Loucy (cell line): ENCODE results near the gene HOXA1.

Experiments
- CTCF ChIP-seq: fragments of 200-600 bp; sonication (generic); conservative IDR thresholded peaks from 2 replicates; pipeline ENCODE4 v1.5.1; 2014; ENCODE audit warnings: mild to moderate bottlenecking, antibody characterized with exemption, low read length
- EZH2phosphoT487 ChIP-seq: fragments of 200-600 bp; IDR thresholded peaks from 2 replicates; pipeline ENCODE4 v1.6.1; 2018; ENCODE audit warnings: antibody characterized with exemption, mild to moderate bottlenecking, moderate library complexity, borderline replicate concordance

DNA sequence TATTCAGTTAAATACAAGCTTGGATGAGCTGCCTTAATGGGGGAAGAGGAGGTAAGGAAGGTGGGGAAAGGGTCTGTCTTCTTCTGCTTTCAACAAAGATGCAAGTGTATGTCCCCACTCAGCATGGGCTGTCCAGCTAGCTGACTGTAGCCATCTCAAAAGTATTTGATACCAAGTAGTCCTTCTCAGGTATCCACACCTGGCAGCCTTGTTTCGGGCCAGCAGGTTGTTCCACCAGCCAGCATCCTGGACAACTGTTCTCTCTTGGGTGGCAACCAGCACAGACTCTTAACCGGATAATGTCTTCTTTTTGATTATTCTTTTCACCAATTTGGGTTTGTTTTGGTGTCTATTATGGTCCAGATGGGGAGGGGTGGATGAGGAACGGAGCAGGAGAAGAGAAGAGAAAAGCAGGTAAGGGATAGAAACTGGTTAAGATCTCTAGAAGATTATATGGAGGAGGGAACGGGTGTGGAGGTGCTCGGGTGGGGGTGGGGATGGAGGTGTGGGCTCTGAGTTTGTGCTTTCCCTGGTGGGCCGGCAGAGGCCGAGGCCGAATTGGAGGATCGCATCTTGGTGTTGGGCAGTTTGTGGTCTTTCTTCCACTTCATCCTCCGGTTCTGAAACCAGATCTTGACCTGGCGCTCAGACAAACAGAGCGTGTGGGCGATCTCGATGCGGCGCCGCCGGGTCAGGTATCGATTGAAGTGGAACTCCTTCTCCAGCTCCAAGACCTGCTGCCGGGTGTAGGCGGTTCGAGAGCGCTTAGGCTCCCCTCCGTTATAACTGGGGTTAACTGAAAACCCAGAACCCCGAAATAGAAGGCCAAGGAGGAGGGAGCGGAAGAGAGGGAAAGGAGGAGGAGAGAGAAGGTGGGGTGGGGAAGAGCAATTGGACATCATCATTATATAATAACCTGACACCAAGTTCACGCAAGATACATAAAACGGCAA lies 33.3 kb upstream of the HOXA1 start:
- TF ChIP-seq CTCF: no peak
- no peak for TF ChIP-seq EZH2phosphoT487
